Ishikawa (cell line): ENCODE measurements around the gene CDK16.

Experiments
- CEBPB ChIP-seq: IDR thresholded peaks from 2 replicates; pipeline ENCODE4 v1.6.1; 2012
- EGR1 ChIP-seq: IDR thresholded peaks from 2 replicates; pipeline ENCODE4 v1.6.1; 2012
- EP300 ChIP-seq: IDR thresholded peaks from 2 replicates; pipeline ENCODE4 v1.6.1; 2012; ENCODE audit warnings: borderline replicate concordance
- YY1 ChIP-seq: IDR thresholded peaks from 2 replicates; pipeline ENCODE4 v1.6.1; 2012; ENCODE audit warnings: low read depth
- ZBTB7A ChIP-seq: IDR thresholded peaks from 2 replicates; pipeline ENCODE4 v1.6.1; 2012; ENCODE audit warnings: low read depth

DNA sequence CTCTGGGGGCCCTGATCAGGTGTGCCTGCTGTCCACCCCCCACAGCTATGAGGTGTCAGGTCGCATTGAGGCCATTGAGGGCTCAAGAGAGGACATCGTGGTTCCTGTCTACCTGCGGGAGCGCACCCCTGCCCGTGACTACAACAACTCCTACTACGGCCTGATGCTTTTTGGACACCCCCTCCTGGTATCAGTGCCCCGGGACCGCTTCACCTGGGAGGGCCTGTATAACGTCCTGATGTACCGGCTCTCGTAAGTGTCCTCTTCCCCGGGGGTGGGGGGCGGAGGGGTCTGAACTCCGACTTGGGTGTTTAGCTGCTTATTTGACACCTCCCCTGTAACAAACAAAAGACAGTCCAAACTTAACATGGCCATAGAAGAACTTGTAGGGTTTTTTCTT lies 24.9 kb downstream of the CDK16 start:
- TF ChIP-seq YY1 (no peak), EP300 (no peak), EGR1 (no peak), ZBTB7A (no peak), CEBPB (no peak)
